Cortex of kidney (tissue), 1 donor: ENCODE measurements around the gene RPS21.
"Not testable (repeated sequence)": the region's sequence is repeated elsewhere in the genome, so short reads cannot be mapped to it uniquely, and the experiment has no call there.

Experiments
- DNase-seq: peaks from one replicate; lab custom pipeline; 2025; lab: John Stamatoyannopoulos, UW

Gene RPS21

DNA sequence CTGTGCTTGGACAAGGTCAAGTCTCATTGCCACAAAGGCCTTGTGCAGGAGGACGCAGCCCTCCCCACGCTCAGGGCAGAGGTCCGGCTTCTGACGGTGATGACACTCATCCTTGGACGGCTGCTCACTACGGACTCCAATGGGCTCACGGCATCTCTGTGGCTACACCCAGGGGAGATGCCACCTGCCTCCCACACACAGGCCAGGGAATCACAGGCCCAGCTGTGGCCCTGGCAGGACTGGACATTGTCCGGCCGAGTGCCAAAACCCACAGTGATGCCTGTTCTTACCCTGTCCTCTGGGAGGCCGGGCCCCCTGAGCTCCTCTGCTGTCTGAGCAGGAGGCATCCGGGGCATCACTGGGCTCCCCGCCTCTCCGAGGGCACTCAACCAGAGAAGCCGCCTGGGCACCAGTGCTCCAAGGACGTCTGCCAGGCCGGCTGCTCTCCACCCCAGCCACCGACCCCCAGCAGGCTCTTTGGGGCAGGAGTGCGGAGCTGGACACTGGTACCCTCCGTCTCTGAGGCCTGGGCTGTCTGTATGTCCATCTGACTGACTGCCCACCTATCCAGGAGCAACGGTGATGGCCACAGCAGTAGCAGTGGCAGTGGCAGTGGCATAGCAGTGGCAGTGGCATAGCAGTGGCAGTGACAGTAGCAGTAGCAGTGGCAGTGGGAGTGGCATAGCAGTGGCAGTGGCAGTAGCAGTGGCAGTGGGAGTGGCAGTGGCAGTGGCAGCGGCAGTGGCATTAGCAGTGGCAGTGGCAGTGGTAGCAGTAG, 38.6 kb downstream of the RPS21 start:
- no peak for DNase-seq

- DNase-seq = not testable (repeated sequence)
Observed at GRCh38 chr20:62426059-62426348, 39.1 kb downstream of the RPS21 start.

GRCh38 chr20:62426699-62427131, 39.8 kb downstream of the RPS21 start:
- DNase-seq = no peak

DNA sequence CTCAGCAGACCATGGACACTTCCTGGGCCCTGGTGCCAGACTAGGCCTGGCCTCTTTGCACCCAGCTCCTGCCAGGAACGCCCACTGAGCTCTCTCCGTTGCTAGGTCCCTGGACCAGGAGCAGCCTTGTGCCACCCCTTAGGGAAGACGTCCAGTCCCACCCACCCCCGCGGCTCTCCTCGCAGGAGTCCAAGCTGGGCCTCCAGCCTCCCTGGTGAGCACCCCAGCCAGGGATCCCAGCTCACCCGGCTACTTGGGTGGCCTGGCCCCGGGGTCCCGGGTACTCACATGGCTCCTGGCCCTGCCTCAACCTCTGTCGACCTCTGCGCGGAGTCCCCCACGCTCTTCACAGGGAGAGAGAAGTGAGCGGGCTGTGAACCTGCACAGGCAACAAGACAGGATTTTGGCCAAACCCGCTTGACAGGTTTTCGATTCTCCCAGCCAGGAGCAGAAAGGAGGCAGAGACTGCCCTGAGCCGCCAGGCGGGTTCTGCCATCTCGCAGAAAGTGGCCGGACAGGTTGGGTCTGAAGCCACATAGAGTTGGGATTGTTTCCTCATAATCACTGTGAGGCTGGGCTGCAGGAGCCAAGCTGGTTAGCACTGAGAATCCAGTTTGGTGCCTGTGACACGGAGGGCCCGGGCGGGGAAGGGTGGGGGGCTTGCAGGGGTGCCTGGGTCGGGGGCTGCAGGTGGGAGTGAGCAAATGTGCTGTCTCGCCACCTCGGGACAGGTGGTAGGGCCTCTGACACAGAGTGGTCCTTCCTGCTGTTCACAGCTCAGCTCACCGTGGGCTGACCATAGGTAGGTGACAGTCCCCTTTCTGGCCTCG, 40.5 kb downstream of the RPS21 start, which contains the start of gene RBBP8NL:
TSS of gene RBBP8NL (minus strand) at position 368 of the 830 bp plus-strand sequence. CDS start 7,892 bp downstream, outside the sequence.
- DNase-seq = no peak

GRCh38 chr20:62428002-62428372, 41.1 kb downstream of the RPS21 start:
- no peak for DNase-seq

GRCh38 chr20:62428396-62429295, 41.7 kb downstream of the RPS21 start:
- no peak for DNase-seq

DNA sequence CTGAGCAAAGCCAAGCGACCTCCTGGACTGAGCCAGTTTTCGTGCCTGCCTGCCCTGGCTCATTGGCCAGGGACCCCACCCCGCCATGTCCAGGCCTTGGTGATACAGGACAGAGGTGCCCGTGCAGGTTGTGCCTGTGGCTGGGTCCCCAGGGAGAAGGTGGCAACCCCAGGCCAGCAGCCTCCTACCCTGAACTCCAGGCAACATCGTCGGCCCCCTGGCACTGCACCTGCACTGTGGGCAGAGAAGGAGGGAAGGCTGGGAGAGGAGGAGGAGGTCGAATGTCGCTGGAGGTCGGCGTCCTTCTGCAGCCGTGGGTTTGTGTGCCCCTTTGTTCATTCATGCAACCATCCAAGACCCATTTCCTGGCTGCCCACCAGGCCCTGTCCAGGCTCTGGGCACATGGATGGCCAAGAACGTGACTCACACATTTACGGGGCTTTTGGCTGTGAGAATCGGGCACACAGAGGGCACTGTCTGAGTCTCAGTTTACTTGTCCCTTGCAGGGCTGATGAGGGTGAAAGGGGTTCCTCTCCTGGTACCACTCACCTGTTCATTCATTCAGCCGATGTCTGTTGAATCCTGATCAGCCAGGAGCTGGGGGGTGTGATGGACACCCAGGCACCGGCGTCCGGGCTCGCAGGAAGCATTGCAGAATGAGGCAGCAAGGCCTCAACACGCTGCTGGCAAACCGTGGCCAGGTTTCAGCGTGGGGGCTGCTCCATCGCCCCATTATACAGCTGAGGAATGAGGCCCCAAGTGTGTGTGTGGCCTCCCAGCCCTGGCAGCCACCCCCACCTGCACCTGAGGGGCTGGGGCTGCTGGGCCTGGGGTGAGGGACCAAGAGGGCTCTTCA, 42.8 kb downstream of the RPS21 start:
- DNase-seq = no peak

DNA sequence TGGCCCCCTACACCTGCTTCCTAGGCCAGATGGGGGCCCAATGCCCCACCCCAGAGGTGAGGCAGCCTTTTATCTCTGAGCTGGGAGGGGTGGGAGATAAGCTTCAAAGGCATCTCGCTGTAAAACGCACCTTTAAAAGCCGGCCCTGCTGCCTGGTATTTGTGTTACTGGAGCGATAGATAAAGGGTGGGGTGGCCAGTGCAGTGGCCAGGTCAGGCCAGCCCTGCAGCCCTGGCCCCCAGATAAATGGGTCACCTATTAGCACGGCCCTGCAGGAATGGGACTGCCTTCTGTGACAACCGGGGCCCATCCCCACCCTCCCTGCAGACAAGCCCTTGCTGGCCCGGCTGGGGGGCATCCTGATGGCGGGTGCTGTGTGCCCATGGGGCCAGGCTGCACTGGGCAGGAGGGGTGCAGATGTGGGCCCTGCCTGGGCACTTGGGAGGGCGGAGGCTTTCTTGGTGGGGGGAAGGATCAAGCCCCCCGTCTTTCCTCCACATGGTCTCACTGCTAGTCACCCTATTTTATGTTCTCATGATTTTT, 43.5 kb downstream of the RPS21 start:
- no peak for DNase-seq

DNA sequence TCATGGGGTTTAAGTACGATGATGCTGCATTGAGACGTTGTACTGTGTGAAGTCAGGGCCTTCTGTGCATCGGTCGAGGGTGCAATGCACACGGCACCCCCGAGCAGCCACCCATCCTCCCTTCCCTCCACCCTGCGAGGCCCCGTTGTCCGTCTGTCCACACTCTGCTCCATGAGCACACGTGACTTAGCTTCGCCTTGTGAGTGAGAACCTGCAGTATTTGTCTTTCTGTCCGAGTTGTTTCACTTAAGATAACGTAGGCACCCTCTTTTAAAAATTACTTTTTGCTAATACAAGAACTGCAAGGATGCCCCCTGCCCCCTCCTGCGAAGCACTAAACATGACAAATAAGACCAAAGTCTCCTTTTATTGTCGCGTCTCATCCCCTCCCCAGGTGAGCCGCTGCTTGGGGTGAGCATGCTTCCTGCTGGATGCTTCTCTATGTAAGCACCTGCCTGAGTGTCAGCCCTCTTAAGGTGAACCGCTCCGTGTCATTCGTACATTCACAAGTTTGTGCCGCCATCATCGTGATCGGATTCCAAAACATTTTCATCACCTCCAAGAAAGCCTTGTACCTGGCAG, 44.1 kb downstream of the RPS21 start:
- no peak for DNase-seq

- no peak for DNase-seq
Observed at GRCh38 chr20:62433658-62434497, 47.0 kb downstream of the RPS21 start.

GRCh38 chr20:62436692-62437091, 49.8 kb downstream of the RPS21 start:
- DNase-seq = no peak

DNA sequence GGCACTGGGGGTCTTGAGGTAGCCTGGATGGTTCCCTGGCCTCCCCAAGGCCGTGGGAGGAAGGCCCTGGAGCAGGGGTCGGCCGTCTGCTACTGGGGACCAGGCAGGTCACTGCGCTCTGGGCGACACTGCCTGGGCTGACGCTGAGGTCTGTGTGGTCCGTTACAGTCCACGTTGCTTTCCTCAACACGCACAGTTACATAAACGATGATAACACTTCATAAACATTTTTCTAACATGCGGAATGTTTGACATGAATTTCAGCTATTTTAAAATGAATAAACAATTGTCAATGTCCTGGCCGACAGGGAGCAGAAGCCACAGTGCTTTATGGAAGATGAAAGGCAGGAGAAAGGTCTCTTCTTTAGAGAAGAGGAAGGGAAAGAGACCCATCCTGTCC, 50.6 kb downstream of the RPS21 start:
- DNase-seq = no peak

GRCh38 chr20:62437927-62438326, 51.0 kb downstream of the RPS21 start:
- DNase-seq = no peak
